Right kidney (tissue), 1 donor: ENCODE measurements around the gene FGF14.
"Not testable (repeated sequence)": the region's sequence is repeated elsewhere in the genome, so short reads cannot be mapped to it uniquely, and the experiment has no call there.

Source experiments
- DNase-seq: peaks from one replicate; pipeline ENCODE4 v3.0.0-alpha.2; 2016

Gene FGF14

DNA sequence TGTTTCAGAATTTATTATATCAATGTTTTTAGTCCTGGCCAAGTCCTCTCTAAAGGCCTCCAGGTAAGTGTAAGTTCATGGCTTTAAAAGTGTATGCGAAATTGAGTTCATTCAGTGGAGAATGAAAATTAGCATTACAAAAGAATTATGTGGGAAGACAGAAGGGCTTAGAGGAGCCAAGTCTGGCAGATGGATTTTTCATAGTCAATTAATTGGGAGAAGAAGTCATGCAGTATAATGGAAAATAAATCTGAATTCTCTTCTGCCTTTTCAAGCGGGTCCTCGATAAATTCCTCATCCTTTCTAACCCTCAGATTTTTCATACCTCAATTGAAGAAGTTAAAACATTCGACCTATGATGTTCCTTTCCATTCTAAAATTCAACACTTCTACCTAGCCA is 555.1 kb downstream of the FGF14 start:
- no peak for DNase-seq

DNA sequence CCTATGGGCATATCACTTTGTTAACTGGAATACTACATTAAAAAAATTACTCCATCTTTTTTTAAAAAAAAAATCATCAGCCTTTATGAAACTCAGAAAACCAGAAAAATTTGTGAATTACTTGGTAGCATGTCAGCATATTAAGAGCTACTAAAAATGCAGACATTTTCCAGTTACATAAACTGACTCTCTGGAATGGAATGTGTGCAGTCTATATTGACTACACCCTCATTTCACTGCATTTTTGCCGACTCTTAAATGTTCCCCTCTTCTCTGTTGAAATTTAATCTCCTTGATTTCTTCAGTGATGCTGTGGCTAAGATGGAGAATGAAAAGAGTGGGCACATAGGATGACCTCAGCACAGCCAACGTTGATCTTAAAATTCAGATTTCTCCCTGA is 555.6 kb downstream of the FGF14 start:
- no peak for DNase-seq

DNA sequence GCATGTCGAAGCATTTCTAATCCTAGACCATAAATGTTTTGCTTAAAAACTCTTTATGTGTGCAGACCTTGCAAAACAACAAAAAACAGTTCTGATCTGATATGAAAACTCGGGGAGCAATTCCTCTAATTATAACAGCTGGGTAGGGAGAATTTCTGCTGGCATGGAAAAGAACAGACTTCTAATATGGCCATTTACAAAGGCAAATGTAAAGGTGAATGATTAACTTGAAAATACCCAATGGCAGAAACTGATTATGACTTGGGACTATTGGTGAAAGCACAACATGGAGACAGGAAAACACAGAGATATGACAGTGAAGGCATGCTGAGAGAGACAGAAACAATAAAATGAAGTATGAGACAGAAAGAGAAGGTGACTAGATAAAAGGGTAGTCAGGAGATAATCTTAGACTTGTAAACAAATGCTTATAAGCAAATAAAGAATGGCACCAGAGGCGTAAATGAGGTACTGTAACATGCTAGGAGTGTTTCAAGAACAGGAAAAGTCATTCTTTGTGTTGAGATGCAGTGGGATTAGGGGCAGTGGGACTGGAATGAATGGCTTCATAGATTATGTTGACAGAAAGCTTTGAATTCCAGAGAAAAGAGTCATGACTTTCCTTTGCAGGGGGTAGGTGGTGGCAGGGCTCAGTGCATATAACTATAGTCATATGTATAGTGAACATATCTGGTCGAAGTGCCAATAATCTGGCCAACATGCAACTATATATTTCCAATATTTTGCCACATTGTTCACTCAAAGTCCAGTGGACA is 556.4 kb downstream of the FGF14 start:
- DNase-seq, result no peak

DNA sequence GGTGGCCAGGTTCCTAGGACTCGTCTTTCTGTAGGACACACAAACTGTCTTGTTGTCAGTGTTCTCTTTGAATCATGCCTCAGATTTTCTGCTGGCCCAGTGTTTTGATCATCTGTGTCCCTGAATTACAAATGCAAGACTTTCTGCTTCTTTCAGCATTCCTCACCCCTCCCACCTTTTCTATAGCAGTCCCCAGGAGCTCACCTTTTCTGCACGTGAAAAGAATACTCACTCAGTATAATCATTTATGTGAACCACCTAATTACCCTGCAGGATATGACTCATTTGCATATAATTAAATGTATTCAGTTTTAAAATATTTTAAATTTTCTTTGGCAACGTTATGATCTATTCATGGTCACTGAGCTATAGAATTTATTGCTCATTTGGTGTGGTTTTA is 560.1 kb downstream of the FGF14 start:
- no peak for DNase-seq

DNA sequence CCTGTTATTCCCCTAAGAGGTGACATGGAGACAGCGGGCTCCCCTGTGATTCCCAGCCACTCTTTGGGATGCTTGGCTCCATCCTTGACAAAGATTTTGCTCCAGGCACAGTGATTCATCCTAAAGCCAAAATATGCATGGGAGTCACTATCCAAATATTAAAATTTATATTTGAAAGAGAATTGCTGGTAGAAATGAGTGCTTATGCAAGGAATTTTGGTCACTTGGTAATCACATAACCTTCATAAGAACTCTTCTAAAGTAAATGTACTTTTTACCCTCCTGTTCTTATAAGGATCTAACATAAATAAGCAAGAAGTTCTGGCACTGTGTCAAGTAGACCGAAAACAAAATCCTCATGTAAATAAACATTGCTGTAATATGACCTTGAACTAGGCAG is 563.5 kb downstream of the FGF14 start:
- DNase-seq, result no peak

DNA sequence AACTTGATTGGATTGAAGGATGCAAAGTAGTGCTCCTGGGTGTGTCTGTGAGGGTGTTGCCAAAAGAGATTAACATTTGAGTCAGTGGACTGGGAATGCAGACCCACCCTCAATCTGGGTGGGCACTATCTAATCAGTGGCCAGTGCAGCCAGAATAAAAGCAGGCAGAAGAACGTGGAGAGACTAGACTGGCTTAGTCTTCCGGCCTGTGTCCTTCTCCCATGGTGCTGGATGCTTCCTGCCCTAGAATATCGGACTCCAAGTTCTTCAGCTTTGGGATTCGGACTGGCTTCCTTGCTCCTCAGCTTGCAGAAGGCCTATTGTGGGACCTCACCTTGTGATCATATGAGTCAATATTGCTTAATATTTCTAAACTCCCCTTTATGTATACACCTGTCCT is 564.1 kb downstream of the FGF14 start:
- not testable (repeated sequence) for DNase-seq

DNA sequence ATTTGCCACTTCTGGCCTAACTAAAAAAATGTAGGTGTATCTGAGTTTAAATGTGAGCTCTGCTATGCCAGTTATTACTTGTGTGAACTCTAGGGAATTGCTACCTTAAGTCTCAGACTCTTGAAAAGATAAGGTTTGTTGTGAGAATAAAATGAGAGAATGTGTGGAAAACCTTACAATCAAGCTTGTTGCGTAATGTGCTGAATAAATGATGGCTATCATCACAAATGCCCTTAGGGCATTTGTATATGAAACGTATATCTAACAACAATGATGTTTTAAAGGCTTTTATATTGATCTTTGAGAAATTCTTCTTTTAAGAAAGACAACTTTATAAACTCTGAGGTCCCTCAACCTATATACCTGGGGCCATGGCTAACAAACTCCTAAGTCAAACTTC is 564.6 kb downstream of the FGF14 start:
- DNase-seq, result no peak

DNA sequence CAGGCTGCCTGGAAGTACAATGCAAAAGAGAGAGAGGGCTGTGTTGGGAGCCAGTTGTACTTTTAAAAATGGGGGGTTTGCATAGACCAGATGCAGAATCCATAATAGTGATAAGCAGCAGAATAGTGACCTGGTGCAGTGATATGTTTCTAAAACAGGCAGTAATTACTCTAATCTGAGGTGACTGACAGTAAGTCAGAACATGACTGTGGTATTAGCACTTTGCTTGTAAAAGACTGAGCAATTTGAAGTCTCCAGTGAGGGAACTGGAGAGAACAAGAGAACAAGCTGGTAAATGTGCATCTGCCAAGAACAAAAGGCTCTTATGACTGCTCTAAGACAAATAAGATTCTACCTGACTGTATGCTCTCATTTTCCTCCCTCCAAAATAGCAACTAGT is 565.9 kb downstream of the FGF14 start:
- no peak for DNase-seq

DNA sequence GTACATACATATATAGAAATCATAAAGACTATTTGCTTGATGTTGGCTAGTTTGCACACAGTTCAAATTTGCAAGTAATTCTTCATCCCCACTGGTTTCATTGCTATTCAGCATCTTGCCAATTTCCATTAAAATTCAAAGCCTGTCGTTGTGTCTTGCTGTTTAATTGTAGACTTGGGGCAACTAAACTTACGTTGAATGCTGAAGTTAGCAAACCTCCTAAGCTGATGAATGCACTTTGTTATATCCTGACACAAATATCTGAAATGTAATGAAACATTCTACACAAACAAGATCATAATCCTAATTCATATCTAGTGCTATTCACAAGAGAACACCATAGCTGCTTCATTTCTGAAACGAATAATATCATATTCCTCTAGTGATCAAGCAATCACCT is 568.2 kb downstream of the FGF14 start:
- DNase-seq, result no peak

DNA sequence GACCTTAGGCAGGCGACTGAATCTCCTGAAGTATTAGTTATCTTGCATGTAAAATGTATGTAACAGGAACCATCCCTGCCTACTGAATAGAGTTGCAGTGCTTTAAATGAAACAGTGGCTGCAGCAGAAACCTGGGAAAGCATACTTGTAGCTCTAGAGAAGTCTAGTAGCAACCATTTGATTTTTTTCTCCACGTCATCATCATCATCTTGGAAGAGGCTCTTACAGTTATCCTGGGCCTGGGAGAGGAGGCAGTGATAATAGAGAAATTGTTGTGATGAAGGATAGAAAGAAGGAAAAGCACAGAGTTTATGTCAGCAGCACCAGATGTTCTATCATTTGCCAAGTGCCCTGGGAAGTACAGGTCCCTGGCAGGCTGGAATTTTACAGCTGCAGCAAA is 571.8 kb downstream of the FGF14 start:
- no peak for DNase-seq

DNA sequence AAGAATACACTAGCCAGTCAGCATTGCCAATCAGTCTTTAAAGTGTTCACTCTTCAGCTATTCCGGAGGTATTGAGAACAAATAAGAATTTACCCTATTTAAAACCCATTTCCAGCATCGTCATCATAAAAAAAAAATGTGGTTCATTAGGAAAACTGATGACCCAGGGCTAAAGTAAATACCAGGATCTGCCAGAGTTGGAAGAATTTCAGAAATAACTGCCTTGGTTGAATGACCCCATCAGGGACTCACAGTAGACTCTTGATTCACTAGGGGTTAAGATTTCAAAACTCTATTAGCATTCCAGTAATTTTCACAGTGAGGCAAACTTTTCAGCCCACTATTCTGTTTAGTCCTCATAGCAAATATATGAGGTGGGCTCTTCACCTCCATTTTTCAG is 572.4 kb downstream of the FGF14 start:
- no peak for DNase-seq

DNA sequence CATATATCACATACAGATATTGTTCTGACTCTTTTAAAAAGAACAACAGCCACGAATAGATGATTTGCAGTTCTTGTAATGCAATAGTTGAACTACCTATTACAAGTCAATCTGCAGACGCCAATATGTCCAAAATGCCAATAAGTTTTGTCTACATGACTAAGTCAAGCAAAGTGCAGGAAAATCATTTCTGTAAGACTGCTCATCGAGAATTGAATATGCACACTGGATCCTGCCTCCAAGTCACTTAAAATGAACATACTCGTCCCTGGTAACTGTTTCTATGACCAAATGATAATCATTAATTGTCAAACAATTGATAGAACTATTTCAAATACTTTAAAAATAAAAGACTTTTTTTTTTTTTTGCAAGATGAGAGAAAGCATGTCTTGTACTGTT is 573.7 kb downstream of the FGF14 start:
- DNase-seq, result no peak

DNA sequence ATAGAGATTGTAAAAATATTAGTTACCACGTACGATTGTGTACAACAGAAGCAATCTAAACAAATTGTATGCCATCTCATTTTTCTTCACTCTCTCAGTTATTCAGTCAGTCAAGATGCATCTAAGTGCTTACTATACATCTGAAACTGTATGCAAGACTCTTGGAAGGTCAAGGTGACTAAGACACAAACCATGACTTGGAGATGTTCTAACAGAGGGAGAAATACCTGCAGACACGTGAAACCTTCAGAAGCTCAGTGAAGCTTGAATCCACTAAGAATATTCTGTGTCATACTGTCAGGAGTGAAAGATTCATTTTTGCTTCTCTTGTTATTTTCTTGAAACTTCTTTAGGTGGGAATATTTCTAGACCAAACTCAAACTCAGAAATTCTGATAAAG is 584.0 kb downstream of the FGF14 start:
- DNase-seq, result no peak

DNA sequence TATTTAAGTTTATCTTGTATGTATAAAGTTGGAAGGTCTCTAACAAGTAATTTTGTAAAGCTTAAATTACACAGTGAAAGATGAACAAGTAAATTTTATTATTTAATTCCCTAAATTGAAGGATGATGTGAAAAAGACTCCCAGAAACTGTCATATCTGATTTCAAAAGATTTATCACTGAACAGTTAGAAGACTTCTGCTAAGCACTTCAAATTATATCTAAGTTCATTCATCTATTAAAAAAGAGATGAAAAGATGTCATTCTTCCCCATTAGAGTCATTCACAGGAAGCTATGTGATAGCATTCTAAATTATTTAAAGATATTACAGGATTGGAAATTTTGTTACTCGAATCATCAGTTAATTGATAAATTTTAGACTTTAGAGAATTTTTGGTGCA is 590.0 kb downstream of the FGF14 start:
- no peak for DNase-seq

DNA sequence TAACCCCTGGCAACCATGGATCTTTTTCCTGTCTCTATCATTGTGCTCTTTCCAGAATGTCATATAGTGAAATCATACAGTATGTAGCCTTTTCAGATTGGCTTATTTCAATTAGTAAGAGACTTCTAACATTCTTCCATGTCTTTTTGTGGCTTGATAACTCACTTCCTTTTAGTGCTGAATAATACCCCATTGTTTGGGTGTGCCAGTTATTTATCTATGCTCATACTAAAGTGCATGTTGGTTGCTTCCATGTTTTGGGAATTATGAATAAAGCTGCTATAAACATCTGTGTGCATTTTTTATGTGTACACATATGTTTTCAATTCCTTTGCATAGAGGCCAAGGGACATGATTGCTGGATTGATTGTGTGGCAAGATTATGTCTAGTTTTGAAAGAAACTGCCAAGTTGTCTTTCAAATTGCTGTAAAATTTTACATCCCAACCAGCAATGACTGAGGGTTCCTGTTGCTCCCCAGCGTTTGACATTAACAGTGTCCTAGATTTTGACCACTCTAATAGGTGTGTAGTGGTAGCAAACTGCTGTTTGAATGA is 590.5 kb downstream of the FGF14 start:
- no peak for DNase-seq

DNA sequence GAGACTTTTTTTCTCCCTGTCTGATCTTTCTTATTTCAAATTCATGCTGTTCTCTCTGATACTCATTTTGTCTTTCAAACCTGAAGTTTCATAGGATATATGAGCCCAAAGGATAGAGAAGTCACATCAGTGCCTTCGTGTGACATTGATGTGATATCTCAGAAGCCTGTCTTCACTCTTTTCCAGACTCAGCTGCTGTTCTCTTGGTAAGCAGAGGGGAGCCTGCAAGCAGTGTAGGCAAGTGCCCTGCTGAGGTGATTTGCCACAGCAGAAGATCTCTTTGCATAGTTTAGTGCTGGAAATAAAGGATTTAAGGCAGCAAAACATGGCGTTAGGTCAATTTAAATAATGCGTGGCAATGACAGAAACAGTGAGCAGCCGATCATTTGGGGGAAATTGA is 602.7 kb downstream of the FGF14 start:
- DNase-seq, result no peak

DNA sequence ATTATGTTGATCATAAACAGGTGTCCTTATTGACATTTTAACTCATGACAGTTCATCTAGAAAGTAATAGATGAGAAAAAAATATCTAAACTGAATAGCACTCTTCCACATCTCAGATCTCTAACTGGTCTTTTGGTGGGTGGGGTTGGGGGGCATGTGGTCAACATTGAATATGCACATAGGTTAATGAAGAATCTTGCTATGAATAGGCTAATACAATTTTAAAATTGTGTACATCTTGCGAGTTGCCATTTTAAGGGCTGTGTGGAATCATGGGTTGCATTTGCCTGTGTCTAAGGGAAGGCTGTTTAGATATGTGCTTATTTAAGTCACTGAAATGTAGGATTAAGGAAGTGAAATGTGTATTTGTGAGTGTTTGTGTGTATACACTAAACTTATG is 603.4 kb downstream of the FGF14 start:
- no peak for DNase-seq

DNA sequence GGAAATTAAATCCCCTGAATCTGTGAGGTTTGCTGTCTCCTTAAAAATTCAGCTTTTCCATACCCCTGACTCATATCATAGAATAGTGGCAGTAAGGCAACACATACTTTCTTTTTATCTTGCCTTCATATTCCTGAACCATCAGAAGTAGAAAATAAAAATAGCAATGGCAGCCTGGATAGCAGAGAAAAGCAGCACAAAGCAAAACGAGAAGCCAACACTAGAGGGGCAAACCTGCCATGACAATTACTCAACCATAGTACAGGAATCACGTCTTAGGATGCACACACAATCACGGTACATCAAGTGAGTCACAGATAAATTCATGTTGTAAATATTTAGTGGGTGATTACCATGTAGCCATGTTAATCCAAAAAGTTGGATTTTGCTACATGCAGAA is 606.4 kb downstream of the FGF14 start:
- no peak for DNase-seq

DNA sequence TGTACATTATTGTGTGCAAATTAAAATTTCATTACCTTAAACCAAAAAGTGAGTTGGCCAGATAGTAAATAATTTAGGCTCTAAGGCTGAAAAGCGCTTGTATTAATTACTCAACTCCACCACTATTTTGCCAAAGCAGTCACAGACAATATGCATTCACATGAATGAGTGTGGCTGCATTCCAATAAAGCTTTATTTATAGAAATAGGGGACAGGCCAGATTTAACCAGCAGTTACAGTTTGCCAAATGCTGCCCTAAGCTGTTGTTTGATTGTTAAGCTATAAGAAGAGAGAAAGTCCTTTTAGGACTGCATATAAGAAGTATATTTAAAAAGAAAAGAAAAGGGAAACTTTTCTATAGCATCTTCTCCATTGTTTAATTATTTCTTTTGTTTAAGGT is 606.8 kb downstream of the FGF14 start:
- DNase-seq, result no peak

DNA sequence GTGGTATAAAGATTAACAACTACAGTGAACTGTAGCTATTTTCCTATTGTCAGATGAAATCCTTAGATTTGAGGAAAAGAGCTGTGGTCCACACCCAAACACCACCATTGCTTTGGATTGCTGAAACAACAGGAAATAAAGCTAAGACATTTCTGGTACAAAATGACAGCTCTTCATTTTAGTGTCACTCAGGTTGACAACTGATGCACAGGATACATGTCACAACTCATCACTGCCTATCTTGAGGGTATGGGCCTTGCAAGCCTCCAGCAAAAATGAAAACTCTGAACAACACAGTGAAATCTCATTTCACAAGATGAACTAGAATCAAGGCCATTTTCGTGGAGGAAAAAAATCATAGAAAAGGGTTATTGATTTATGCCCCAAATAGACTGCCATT is 609.7 kb downstream of the FGF14 start:
- no peak for DNase-seq

DNA sequence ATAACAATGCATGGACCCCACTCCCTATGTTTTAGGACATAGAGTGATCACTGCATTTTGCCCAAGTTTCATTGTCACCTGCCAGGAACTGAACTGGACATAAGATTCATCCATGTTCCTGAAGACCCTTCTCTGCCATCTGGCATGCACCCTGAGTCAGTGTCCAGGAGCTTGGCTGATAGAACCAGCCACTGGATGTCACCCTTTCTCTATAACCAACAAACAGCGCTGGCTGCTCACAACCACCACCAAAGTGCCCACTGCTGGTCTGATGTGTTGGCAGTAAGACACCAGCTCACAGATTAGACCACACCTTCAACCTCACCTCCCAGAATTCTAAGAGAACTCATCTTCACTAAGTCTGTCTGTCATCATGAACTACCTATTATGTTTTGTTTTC is 616.0 kb downstream of the FGF14 start:
- DNase-seq, result no peak

DNA sequence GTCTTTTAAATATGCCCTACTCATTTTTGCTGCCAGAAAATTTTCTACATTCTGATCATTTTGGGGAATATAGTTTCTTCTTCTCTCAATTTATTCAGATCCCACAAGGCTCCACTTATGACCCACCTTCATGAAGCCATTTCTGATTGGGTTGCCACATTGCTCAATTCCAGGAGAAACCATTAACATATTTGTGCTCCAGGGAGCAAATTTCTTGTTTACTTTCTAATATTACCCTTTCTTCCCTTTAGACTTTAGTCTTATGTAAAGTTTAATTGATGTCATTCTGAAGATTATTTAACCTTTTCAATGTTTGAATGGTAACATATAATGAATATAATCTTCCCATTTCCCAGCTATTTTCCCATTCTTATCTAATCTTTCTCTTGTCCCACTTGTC is 617.5 kb downstream of the FGF14 start:
- DNase-seq, result no peak

DNA sequence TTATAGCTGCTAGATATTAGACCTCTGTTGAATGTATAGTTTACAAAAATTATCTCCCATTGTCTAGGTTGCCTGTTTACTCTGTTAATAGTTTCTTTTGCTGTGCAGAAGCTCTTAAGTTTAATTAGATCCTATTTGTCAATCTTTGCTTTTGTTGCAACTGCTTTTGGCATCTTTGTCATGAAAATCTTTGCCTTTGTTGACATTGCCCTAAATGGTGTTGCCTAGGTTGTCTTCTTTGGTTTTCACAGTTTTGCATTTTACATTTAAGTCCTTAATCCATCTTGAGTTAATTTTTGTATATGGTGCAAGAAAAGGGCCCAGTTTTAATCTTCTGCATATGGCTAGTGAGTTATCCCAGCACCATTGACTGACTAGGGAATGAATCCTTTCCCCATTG is 618.3 kb downstream of the FGF14 start:
- DNase-seq, result no peak

DNA sequence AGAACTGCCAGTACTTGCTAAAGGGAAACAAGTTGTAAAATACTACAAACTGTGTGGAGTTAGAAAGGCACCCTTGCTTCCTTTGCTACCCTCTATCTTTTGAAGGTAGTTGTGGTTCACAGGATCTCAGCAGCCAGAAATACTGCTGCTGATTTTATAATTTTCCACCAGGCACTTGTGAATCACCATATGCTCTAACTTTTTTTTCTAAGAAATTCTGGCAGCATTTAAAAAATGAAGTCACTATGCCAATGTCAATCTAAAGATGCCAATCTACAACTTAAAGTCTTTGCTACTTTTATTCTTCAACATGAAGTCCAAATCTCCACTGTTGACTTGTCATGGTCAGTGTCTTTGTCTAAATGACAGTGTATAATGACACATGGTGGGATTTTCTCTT is 621.6 kb downstream of the FGF14 start:
- no peak for DNase-seq

DNA sequence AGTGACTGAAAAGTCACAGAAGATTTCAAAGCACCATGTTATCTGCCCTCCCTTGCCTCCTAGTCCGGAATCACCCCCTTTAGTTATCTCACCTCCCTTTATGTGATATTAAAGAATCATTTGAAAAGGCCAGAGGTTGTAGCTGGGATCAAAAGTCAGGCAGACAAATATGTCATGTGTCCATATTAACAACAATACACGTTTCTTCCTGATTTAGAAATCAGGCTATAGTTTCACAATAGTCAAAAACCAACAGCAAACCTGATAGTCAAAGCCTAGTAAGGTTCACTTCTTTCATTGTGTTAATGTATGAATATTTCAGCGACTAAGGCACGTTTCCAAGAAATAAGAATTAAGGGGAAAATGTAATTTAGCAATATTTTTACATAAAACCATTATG is 622.7 kb downstream of the FGF14 start:
- no peak for DNase-seq
